ENCODE data around the gene CLASRP. TPM values are rescaled to one million over a fixed set of nuclear protein-coding genes. Genes with fewer than 3 reads are reported as not detected.

Gene CLASRP
- total RNA-seq, 1 experiment from 2014 or later, result 88.0 TPM

GRCh38 chr19:45058622-45059159, 19.8 kb downstream of the CLASRP start:
- Mint-ChIP-seq H3K27me3 (ENCODE audit: low read depth) (no peaks in the 10 kb centered on the region), H3K4me1 (peaks cover 3% of the 10 kb centered on the region; the same call in 1 of the 2 replicates), H3K27ac (no peak overlapping the region), H3K4me3 (no peak overlapping the region), H3K9me3 (no peaks in the 10 kb centered on the region), H3K36me3 (peaks cover 62% of the 10 kb centered on the region)
- POLR2A ChIA-PET, result interaction anchor here (1.1 kb wide), 3 partner anchors 16 to 34 kb away, joined by 4 to 17 read pairs (median 6); partner anchors contain the start of gene PPP1R37
- CTCF ChIA-PET, result interaction anchor here (0.7 to 2.1 kb wide), 35 partner anchors 10 to 210 kb away, joined by 3 to 37 read pairs (median 8); partner anchors contain the start of genes APOE, CLASRP, GEMIN7 and PPP1R37
- ATAC-seq, result no peak
- TF ChIP-seq E2F5 (CRISPR knock-in tag; IDR thresholded peaks at IDR 0.05) (no peak), GABPB1 (CRISPR knock-in tag; IDR thresholded peaks at IDR 0.05) (no peak), IRF1 (CRISPR knock-in tag; IDR thresholded peaks at IDR 0.05) (no peak)
- TF ChIP-seq, protein P1, sequence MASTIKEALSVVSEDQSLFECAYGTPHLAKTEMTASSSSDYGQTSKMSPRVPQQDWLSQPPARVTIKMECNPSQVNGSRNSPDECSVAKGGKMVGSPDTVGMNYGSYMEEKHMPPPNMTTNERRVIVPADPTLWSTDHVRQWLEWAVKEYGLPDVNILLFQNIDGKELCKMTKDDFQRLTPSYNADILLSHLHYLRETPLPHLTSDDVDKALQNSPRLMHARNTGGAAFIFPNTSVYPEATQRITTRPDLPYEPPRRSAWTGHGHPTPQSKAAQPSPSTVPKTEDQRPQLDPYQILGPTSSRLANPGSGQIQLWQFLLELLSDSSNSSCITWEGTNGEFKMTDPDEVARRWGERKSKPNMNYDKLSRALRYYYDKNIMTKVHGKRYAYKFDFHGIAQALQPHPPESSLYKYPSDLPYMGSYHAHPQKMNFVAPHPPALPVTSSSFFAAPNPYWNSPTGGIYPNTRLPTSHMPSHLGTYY (CRISPR knock-in tag; IDR thresholded peaks at IDR 0.05), result no peak
- TF ChIP-seq, protein P2, sequence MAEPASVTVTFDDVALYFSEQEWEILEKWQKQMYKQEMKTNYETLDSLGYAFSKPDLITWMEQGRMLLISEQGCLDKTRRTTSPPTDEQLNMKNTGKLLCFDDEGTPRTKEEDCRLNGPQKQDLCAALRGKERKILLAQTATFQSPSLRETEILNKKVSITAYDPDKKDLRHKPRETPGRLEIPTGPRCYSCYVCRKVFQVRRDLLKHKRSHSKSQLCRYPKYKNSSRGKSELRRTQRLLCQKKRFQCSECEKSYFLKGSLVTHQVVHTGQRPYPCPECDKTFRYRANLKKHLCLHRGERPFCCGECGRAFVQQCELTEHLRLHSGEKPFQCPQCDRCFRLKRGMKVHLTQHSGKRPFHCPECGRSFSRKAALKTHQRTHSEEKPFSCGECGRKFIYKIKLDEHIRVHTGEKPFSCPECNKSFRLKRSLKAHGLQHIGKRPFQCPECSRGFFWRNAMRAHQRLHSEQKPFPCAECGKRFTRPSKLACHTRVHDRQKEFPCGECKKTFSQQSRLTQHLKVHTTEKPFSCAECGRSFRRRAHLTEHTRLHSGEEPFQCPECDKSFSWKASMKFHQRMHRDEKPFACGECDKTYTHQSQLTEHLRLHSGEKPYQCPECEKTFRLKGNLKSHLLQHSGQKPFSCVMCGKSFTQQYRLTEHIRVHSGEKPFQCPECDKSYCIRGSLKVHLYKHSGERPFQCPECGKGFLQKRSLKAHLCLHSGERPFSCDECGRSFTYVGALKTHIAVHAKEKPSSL (CRISPR knock-in tag; conservative IDR thresholded peaks at IDR 0.05), result no peak
- no peak for DNase-seq (ENCODE audit: low spot score)

- ATAC-seq, result peak; percentile 88
- CTCF ChIA-PET, result interaction anchor here (0.5 to 2.1 kb wide), 68 partner anchors 8 to 330 kb away, joined by 3 to 37 read pairs (median 5); partner anchors contain the start of genes APOE, CLASRP, CLPTM1 and GEMIN7
- H3K9me3 Mint-ChIP-seq, result no peaks in the 10 kb centered on the region
- peak overlapping the region; percentile 85; the same call in 1 of the 2 replicates for H3K27ac Mint-ChIP-seq
- peaks cover 3% of the 10 kb centered on the region; the same call in 1 of the 2 replicates for H3K4me1 Mint-ChIP-seq
- H3K4me3 Mint-ChIP-seq, result no peak overlapping the region
- H3K36me3 Mint-ChIP-seq, result peaks cover 59% of the 10 kb centered on the region
- peak; percentile 96 for DNase-seq (ENCODE audit: low spot score)
- POLR2A ChIA-PET, result interaction anchor here (1.1 to 1.5 kb wide), 4 partner anchors 13 to 33 kb away, joined by 3 to 17 read pairs (median 5); partner anchors contain the start of gene PPP1R37
- TF ChIP-seq NR2C2 (CRISPR knock-in tag; IDR thresholded peaks at IDR 0.05) (no peak), OVOL2 (CRISPR knock-in tag; IDR thresholded peaks at IDR 0.05; ENCODE audit: borderline replicate concordance) (no peak), ZNF121 (CRISPR knock-in tag; IDR thresholded peaks at IDR 0.05) (peak; percentile 91)
- TF ChIP-seq, protein P3, sequence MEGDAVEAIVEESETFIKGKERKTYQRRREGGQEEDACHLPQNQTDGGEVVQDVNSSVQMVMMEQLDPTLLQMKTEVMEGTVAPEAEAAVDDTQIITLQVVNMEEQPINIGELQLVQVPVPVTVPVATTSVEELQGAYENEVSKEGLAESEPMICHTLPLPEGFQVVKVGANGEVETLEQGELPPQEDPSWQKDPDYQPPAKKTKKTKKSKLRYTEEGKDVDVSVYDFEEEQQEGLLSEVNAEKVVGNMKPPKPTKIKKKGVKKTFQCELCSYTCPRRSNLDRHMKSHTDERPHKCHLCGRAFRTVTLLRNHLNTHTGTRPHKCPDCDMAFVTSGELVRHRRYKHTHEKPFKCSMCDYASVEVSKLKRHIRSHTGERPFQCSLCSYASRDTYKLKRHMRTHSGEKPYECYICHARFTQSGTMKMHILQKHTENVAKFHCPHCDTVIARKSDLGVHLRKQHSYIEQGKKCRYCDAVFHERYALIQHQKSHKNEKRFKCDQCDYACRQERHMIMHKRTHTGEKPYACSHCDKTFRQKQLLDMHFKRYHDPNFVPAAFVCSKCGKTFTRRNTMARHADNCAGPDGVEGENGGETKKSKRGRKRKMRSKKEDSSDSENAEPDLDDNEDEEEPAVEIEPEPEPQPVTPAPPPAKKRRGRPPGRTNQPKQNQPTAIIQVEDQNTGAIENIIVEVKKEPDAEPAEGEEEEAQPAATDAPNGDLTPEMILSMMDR (IDR thresholded peaks at IDR 0.05), result peak; percentile 95
- H3K27me3 Mint-ChIP-seq (ENCODE audit: low read depth), result no peaks in the 10 kb centered on the region
Observed at GRCh38 chr19:45059258-45059965, 20.6 kb downstream of the CLASRP start.

GRCh38 chr19:45061965-45062364, 23.1 kb downstream of the CLASRP start:
- H3K4me1 Mint-ChIP-seq, result peaks cover 3% of the 10 kb centered on the region; the same call in 1 of the 2 replicates
- H3K27me3 Mint-ChIP-seq (ENCODE audit: low read depth), result no peaks in the 10 kb centered on the region
- POLR2A ChIA-PET, result no interaction called here
- DNase-seq (ENCODE audit: low spot score) (no peak), ATAC-seq (no peak)
- H3K36me3 Mint-ChIP-seq, result peaks cover 53% of the 10 kb centered on the region
- H3K27ac Mint-ChIP-seq, result no peak overlapping the region
- H3K4me3 Mint-ChIP-seq, result no peak overlapping the region
- no peaks in the 10 kb centered on the region for H3K9me3 Mint-ChIP-seq
- CTCF ChIA-PET, result no interaction called here
- TF ChIP-seq OVOL2 (CRISPR knock-in tag; IDR thresholded peaks at IDR 0.05; ENCODE audit: borderline replicate concordance) (no peak), ZBTB21 (CRISPR knock-in tag; IDR thresholded peaks at IDR 0.05; ENCODE audit: borderline replicate concordance) (no peak), ZNF263 (CRISPR knock-in tag; IDR thresholded peaks at IDR 0.05; ENCODE audit: low read depth) (no peak), PREB (CRISPR knock-in tag; IDR thresholded peaks at IDR 0.05; ENCODE audit: borderline replicate concordance) (no peak), JAZF1 (CRISPR knock-in tag; IDR thresholded peaks at IDR 0.05) (no peak), CREM (CRISPR knock-in tag; IDR thresholded peaks at IDR 0.05) (no peak)
- TF ChIP-seq, protein P3 (IDR thresholded peaks at IDR 0.05), result no peak
- TF ChIP-seq, protein P4, sequence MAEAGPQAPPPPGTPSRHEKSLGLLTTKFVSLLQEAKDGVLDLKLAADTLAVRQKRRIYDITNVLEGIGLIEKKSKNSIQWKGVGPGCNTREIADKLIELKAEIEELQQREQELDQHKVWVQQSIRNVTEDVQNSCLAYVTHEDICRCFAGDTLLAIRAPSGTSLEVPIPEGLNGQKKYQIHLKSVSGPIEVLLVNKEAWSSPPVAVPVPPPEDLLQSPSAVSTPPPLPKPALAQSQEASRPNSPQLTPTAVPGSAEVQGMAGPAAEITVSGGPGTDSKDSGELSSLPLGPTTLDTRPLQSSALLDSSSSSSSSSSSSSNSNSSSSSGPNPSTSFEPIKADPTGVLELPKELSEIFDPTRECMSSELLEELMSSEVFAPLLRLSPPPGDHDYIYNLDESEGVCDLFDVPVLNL (CRISPR knock-in tag; IDR thresholded peaks at IDR 0.05; ENCODE audit: borderline replicate concordance, low read depth), result no peak
